GM19397 (cell line): ENCODE data around the gene C1orf167.

ENCODE experiments used
- ATAC-seq: cut with Tn5 transposase; IDR thresholded peaks from one replicate; pipeline ENCODE4 v1.9.1; 2021; ENCODE audit warnings: mild to moderate bottlenecking, moderate library complexity; ENCODE audit not compliant: unreplicated experiment

C1orf167 gene

DNA sequence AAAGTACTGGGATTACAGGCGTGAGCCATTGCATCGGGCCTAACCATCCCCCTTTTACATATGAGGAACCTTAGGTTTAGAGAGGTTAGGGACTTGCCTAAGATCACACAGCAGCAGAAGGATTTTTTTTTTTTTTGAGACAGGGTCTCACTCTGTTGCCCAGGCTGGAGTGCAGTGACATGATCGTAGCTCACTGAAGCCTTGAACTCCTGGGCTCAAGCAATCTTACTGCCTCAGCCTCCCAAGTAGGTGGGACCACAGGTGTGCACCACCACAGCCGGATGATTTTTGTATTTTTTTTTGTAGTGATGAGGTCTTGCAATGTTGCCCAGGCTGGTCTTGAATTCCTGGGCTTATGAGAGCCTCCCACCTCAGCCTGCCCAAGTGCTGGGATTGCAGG lies 2.2 kb upstream of the C1orf167 start:
- no peak for ATAC-seq

- ATAC-seq, result no peak
Observed at GRCh38 chr1:11761285-11761684, 708 bp upstream of the C1orf167 start.

- no peak for ATAC-seq
Observed at GRCh38 chr1:11764115-11764514, 2.1 kb downstream of the C1orf167 start.

DNA sequence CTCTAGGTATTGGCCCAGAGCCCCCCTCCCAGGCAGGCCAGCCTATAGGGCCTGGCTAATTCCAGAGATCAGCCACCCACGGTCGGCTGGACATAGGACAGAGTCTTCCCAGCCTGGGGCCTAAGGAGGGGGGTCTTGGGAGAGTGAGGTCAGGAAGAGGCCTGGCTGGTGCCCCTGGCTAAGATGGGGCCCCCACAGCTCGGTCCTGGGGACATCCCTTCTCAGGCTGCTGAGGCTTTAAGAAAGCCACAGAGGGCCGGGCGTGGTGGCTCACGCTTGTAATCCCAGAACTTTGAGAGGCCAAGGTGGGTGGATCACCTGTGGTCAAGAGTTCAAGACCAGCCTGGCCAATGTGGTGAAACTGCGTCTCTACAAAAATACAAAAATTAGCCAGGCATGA lies 2.5 kb downstream of the C1orf167 start:
- no peak for ATAC-seq

DNA sequence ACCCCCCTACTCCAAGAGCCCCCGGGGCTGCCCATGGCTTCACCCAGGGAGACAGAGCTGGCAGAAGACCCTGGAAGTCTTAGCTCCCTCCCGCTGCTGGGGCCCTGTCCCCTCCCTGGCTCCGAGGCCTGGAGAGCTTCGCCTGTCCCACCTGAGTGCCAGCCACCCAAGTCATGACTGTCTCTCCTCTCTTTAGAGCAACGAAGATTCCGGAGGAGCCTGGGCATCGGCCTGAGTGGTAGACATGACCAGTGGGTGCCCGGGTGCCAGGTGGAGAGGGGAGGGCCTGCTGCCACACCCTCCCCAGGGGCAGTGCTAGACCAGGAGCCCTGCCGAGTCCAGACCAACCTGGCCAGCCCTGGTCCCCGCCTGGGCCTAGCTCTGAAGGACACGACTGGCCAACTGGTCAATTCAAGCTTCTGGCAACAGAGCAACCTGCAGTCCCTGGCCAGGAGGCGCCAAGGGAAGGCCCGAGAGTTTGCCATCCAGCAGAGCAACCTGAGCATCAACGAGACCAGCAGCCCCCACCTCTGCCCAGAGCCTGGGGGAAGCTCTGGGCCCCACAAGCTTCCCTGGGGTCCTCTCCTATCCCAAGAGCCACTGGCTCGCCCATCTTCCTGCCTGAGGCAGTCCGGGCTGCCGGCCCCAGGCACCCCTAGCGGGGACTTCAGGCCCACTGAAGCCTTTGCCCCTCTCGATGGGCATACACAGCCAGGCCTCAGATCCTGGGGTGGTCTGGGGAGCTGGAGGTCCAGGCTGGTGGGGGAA lies 3.9 kb downstream of the C1orf167 start:
- no peak for ATAC-seq

DNA sequence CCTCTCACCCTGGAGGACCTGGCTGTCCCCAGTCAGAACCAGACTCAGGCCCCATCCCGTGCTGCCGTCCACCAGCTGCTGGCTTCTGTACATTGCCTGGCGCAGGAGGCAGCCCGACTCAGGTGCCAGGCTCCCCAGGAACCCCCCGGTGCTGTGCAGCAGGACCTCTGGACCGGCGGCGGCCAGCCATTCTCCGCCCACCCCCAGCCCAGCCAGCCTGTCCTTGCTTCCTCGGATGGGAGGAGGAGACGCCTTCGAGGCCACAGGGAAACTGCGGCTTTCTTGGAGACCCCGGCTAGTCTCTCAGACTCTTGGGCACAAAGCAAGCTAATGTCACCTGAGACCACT lies 4.4 kb downstream of the C1orf167 start:
- no peak for ATAC-seq

DNA sequence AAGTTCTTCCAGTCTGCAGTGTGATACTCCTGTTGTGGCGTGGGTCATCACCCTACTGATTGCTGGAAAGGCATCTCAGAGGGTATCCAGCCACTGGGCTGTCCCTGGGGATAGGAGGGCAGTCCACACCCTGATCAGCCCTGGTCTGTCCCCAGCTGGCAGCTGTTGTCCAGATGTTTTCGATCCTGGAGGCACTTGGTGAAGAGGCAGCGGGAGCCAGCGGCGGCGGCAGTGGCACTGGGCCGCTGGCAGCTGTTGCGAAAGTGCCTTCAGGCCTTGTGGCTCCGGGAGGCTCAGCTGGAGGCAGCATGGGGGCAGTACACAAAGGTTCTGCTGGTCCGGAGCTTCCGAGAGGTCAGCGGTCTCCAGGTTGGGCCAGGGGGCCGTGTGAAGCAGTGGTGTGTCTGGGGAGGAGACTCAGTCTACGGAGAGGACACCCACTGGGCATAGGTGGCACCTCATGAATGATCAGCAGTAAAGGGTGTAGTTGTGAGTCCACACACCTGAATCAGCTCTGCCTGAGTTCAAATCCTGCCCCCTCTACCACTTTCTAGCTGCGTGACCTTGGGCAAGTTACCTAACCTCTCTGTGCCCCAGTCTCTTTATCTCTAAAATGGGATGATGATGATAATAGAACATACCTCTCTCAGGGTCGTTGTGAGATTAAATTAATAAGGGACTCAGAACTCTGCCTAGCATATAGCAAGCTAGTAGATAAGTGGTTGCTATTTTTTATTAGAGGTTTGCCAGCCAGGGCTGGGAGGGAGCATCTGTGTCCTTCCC lies 6.1 kb downstream of the C1orf167 start:
- no peak for ATAC-seq

DNA sequence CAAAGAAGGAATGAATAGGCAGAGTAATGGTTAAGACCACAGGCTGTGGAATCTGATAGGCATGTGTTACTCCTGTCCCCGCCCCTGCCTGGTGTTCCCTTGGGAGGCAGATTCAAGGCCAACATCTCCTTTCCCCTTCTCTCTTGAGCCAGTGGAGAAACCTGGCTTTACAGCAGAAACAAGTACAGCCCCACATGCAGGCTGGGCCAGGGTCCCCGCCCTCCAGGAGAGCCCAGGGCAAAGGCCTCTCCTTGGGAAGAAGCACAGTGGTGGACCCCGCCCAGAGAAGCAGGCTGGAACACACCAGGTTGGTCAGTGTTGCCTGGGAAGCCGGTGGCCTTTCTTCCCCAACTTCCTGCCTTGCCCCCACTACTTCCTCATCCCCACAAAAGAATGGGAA lies 6.8 kb downstream of the C1orf167 start:
- ATAC-seq, result no peak

DNA sequence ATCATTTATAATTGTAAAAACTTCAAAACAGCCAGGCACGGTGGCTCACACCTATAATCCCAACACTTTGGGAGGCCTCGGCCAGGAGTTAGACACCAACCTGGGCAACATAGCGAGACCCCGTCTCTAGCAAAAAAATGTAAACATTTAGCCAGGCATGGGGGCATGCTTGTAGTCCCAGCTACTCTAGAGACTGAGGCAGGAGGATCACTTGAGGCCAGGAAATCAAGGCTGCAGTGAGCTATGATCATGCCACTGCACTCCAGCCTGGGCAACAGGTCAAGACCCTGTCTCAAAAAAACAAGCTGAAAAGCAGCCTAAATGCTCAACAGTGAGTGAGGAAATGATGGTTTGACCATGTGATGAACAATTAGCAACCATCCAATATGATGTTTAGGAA lies 7.3 kb downstream of the C1orf167 start:
- no peak for ATAC-seq

- no peak for ATAC-seq
Observed at GRCh38 chr1:11770011-11770410, 8.0 kb downstream of the C1orf167 start.

- no peak for ATAC-seq
Observed at GRCh38 chr1:11771481-11772043, 9.6 kb downstream of the C1orf167 start.

DNA sequence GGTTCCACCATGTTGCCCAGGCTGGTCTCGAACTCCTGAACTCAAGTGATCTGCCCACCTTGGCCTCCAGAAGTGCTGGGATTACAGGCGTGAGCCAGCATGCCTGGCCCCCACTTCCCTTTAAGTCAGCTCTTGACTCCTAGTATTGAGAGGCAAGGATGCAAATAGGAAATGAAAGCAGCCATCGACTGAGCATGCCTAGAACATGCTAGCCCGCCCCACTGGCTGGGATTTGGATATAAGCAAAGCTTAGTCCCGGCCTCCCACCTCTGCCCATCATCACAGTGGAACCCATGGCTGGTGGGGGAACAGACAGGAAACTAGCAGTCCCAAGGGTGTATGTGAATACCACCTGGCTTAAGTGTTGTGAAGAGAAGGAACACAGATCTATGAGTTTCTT lies 10.5 kb downstream of the C1orf167 start:
- ATAC-seq, result no peak

- ATAC-seq, result no peak
Observed at GRCh38 chr1:11774753-11775152, 12.8 kb downstream of the C1orf167 start.

- no peak for ATAC-seq
Observed at GRCh38 chr1:11777658-11778322, 15.8 kb downstream of the C1orf167 start.

DNA sequence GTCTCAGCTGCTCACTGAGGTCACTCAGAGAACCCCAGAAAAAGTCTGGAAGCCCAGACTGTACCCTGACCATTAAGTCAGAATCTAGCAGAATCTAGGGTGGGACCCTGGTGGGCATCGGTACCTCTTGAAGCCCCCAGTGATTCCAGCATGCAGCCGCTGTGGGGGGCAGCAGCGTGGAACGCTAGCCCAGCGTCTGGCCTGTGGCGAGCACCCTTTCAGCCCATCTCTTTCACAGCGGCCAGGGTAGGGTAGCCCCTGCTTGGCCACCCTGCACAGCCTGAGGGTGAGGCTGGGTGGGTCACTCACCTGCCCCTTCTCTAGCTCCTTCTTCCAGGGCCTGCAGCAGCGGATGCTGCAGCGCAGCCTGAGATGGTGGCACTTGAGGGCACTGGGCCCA lies 16.3 kb downstream of the C1orf167 start:
- ATAC-seq, result no peak

- no peak for ATAC-seq
Observed at GRCh38 chr1:11778844-11779623, 17.0 kb downstream of the C1orf167 start.

DNA sequence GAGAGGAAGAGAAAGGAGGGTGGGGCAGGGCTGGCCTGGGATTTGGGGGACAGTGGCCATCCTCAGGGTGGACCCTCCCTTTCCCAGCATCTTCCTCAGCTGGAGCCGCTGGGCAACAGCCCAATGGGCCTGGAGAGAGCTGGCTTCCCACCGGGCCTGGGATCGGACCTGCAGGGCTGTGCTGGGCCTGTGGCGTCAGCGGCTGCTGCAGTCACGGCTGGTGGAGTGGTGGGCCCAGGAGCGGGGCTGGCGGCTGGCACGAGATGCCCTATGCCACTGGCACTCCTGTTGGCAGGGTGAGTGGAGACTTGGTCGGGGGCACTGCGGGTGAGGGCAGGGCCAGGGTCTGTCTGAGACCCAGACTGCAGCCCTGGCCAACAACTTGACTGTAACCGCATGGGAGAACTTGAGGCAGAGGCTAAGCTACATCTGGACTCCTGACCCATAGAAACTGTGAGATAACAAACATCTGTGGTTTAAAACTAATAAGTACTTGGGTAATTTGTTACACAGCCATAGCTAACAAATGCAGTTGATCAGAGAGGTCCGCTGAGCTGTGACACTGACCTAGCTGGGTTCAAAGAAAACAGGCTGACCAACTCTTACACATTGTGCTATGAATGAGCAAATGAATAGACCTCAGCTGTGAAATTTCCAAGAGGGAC lies 17.9 kb downstream of the C1orf167 start:
- ATAC-seq, result no peak

DNA sequence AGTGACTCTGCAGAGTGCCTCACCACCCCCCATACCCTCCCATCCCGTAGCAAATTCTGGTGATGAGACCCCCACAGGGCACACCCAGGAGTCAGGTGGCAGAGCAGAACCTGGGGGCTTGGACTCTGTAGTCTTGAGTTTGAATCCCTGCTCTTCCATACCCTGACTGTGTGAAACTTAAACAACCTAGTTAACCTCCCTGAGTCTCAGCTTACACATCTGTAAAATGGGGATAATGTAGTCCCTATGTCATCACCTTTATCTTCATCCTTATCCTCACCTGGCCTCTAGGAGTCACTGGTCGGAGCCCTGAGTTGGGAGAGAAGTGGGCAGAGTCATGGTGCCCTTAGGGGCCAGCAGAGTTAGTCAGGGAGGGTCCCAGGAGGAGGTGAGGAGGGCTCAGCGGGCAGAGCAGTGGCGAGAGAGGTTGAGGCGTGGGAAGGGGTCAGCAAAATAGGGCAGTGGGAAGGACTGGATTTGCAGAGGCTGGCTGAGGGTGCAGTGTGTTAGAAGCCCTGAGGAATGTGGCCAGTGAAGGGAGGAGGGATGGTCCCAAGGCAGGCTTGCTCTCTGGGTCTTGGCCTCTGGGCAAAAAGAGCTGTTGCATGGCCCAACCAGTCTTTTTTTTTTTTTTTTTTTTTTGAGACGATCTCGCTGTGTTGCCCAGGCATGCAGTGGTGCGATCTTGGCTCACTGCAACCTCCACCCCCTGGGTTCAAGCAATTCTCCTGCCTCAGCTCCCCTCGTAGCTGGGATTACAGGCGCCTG lies 18.6 kb downstream of the C1orf167 start:
- ATAC-seq, result no peak

- ATAC-seq, result no peak
Observed at GRCh38 chr1:11781297-11781696, 19.3 kb downstream of the C1orf167 start.
